H1 (cell line): Measurements from ENCODE around the gene FAM81A.

Source experiments
- ATF2 ChIP-seq: IDR thresholded peaks from 2 replicates; pipeline ENCODE4 v1.6.1; 2012; ENCODE audit warnings: low read length, inconsistent platforms
- CHD2 ChIP-seq: IDR thresholded peaks from 2 replicates; pipeline ENCODE4 v1.6.1; 2012; ENCODE audit warnings: low read length, improper control_type of control experiment
- CTCF ChIP-seq, 3 experiments: IDR thresholded peaks; 1 replicate in 2 of 3; 2 replicates in 1 of 3; pipeline versions ENCODE4 v1.5.1 to v1.6.1; 2011; ENCODE audit warnings: low read length in 3 of 3, mild to moderate bottlenecking in 3 of 3, inconsistent platforms in 2 of 3, low read depth in 1 of 3, moderate library complexity in 1 of 3; ENCODE audit not compliant: insufficient read depth in 1 of 3; ENCODE audit errors: control extremely low read depth in 1 of 3
- EGR1 ChIP-seq: IDR thresholded peaks from 2 replicates; pipeline ENCODE4 v1.6.1; 2011; ENCODE audit warnings: low read depth, low read length, borderline replicate concordance
- HDAC2 ChIP-seq, 2 experiments: fragments of 300-600 bp in 1 of 2; sonication (generic) in 1 of 2; IDR thresholded peaks; 2 replicates each; pipeline ENCODE4 v1.6.1; 2011 to 2012; ENCODE audit warnings: low read depth in 2 of 2, low read length in 2 of 2, mild to moderate bottlenecking in 2 of 2, moderate library complexity in 2 of 2, borderline replicate concordance in 1 of 2, inconsistent platforms in 1 of 2
- JUND ChIP-seq: IDR thresholded peaks from 2 replicates; pipeline ENCODE4 v1.6.1; 2011; ENCODE audit warnings: mild to moderate bottlenecking, improper control_type of control experiment, low read length
- MAFK ChIP-seq: IDR thresholded peaks from 2 replicates; pipeline ENCODE4 v1.6.1; 2012; ENCODE audit warnings: low read depth, mild to moderate bottlenecking, improper control_type of control experiment, low read length
- NRF1 ChIP-seq: IDR thresholded peaks from 2 replicates; pipeline ENCODE4 v1.6.1; 2011; ENCODE audit warnings: mild to moderate bottlenecking, low read depth, low read length, improper control_type of control experiment
- POLR2A ChIP-seq, 2 experiments: IDR thresholded peaks; 1 replicate in 1 of 2; 2 replicates in 1 of 2; pipeline ENCODE4 v1.6.1; 2011; ENCODE audit warnings: low read depth in 2 of 2, low read length in 2 of 2, mild to moderate bottlenecking in 2 of 2; ENCODE audit errors: control extremely low read depth in 1 of 2
- POLR2AphosphoS5 ChIP-seq: IDR thresholded peaks from 2 replicates; pipeline ENCODE4 v1.6.1; 2011; ENCODE audit warnings: low read depth, low read length
- TAF1 ChIP-seq: IDR thresholded peaks from 2 replicates; pipeline ENCODE4 v1.6.1; 2011; ENCODE audit warnings: mild to moderate bottlenecking, low read depth, low read length
- ZNF274 ChIP-seq: IDR thresholded peaks from 2 replicates; pipeline ENCODE4 v1.7.0; 2012; ENCODE audit warnings: low read length, borderline replicate concordance; ENCODE audit errors: extremely low read depth

- no peak for TF ChIP-seq CTCF (IDR thresholded peaks at IDR 0.05; ENCODE audit: control extremely low read depth in 1 of 3, insufficient read depth in 1 of 3, low read depth in 1 of 3, low read length in 3 of 3)
- no peak for TF ChIP-seq MAFK
- TF ChIP-seq HDAC2 (IDR thresholded peaks at IDR 0.05; ENCODE audit: borderline replicate concordance in 1 of 2, low read depth in 2 of 2, low read length in 2 of 2), result no peak
- no peak for TF ChIP-seq CHD2
- no peak for TF ChIP-seq ATF2
- no peak for TF ChIP-seq TAF1
- TF ChIP-seq POLR2AphosphoS5, result no peak
- TF ChIP-seq JUND, result no peak
- TF ChIP-seq ZNF274, result no peak
- TF ChIP-seq POLR2A (IDR thresholded peaks at IDR 0.05; ENCODE audit: control extremely low read depth in 1 of 2, low read depth in 2 of 2, low read length in 2 of 2), result no peak
- TF ChIP-seq NRF1, result no peak
- TF ChIP-seq EGR1, result no peak
Measured at GRCh38 chr15:59556380-59556779, 118.4 kb downstream of the FAM81A start.
